Esophagus muscularis mucosa (tissue), 2 donors: Measurements from ENCODE around the gene TRPM3.

Experiments used
- EP300 ChIP-seq: sonication (generic); formaldehyde crosslinking; IDR thresholded peaks from one replicate; pipeline ENCODE4 v1.6.1; 2017; ENCODE audit warnings: antibody characterized with exemption
- POLR2A ChIP-seq: fragments of 450-650 bp; IDR thresholded peaks from one replicate; pipeline ENCODE4 v1.6.1; 2017; ENCODE audit warnings: antibody characterized with exemption, moderate library complexity, mild to moderate bottlenecking, low read depth

DNA sequence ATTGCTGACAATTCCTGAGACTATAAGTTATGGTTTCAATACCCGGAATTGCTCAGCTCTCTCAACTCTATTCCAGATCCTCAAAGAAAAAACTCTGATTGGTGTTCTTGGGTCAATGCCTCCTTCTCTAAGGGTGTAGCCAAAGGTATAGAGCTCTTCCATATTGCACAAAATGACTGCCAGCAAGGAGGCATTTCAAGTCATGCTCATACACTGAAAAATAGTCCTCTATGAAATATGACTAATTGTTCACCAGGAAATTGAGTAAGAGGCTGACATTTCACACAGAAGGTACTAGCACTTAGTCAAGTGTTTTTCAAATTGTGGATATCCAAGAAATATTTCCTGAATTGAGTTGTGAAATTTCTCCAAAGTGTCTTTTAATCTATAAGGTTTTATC is 595.9 kb downstream of the TRPM3 start:
- no peak for TF ChIP-seq POLR2A
- TF ChIP-seq EP300 = no peak
